K562 (cell line): Measurements from ENCODE around the gene HOXA11. TPM values are rescaled to one million over a fixed set of nuclear protein-coding genes. Genes with fewer than 3 reads are reported as not detected.

Experiments
- ATAC-seq: fragments of 200-7000 bp; cut with Tn5 transposase; 3 replicates; pipeline ENCODE4 v1.9.1; 2020; ENCODE audit warnings: moderate library complexity
- BruUV-seq: library from RNA; stranded (reverse); fragments of 400-500 nt; replicated peaks from 2 replicates; lab custom pipeline; 2021; lab: Mats Ljungman, UMichigan
- CTCF ChIA-PET: fragments of 300-600 bp; formaldehyde crosslinking; extraction: SDS; loops from one replicate; lab custom pipeline; 2021; ENCODE audit warnings: low intra/inter-chr PET ratio; lab: Yijun Ruan, JAX
- POLR2A ChIA-PET: fragments of 300-600, 350-650 bp; sonication (Branson Sonifier 250); formaldehyde crosslinking; extraction: SDS; loops from one replicate; lab custom pipeline; 2021; ENCODE audit warnings: antibody characterized with exemption, inconsistent platforms; lab: Yijun Ruan, JAX
- DNase-seq, 4 experiments: peaks; one replicate each; pipeline versions ENCODE4 v3.0.0 to v3.0.0-alpha.2; 2011 to 2018; ENCODE audit warnings: low spot score in 3 of 4, mixed read lengths in 3 of 4; ENCODE audit errors: extremely low read depth in 1 of 4
- FAIRE-seq: peaks from 2 replicates; lab custom pipeline; 2011; peaks lifted over from hg19 to GRCh38; lab: Jason Lieb, UNC
- H2AFZ ChIP-seq: 2 replicates; pipeline ENCODE4 v1.6.0; 2011; ENCODE audit warnings: low read depth, low read length, control low read depth, inconsistent platforms
- H3K27ac ChIP-seq: fragments of 200-600 bp; 3 replicates; pipeline ENCODE4 v1.8.0; 2011; ENCODE audit warnings: low read depth, mild to moderate bottlenecking, control low read depth, inconsistent platforms, low read length, moderate library complexity, mixed read lengths; ENCODE audit errors: extremely low read depth
- H3K27me3 ChIP-seq, 2 experiments: fragments of 300-600 bp in 1 of 2; 2 replicates in 1 of 2; 3 replicates in 1 of 2; pipeline versions ENCODE4 v1.6.0 to v1.8.0; 2011; ENCODE audit warnings: inconsistent platforms in 2 of 2, low read length in 2 of 2, mild to moderate bottlenecking in 1 of 2, mixed read lengths in 1 of 2, moderate library complexity in 1 of 2; ENCODE audit not compliant: control insufficient read depth in 2 of 2, insufficient read depth in 2 of 2
- H3K36me3 ChIP-seq: fragments of 300-600 bp; 3 replicates; pipeline ENCODE4 v1.8.0; 2011; ENCODE audit warnings: mild to moderate bottlenecking, low read length, inconsistent platforms; ENCODE audit not compliant: control insufficient read depth, insufficient read depth
- H3K4me1 ChIP-seq, 2 experiments: fragments of 200-600 bp in 1 of 2; replicated peaks in 1 of 2; 2 replicates in 1 of 2; 3 replicates in 1 of 2; pipeline versions ENCODE4 v1.5.1 to v1.8.0; 2011; ENCODE audit warnings: inconsistent platforms in 2 of 2, low read length in 2 of 2, mild to moderate bottlenecking in 1 of 2, mixed read lengths in 1 of 2, moderate library complexity in 1 of 2; ENCODE audit not compliant: control insufficient read depth in 2 of 2, insufficient read depth in 2 of 2
- H3K4me2 ChIP-seq: 2 replicates; pipeline ENCODE4 v1.6.1; 2011; ENCODE audit warnings: low read length, control low read depth, inconsistent platforms, mixed read lengths; ENCODE audit not compliant: insufficient read depth
- H3K4me3 ChIP-seq: fragments of 200-600 bp; sonication (generic), shearing (Covaris generic); 2 replicates; pipeline ENCODE4 v1.5.1; 2016; ENCODE audit warnings: control low read depth, inconsistent platforms
- H3K79me2 ChIP-seq: fragments of 200-600 bp; 3 replicates; pipeline ENCODE4 v1.8.0; 2011; ENCODE audit warnings: low read length, inconsistent platforms; ENCODE audit not compliant: control insufficient read depth, insufficient read depth
- H3K9ac ChIP-seq, 2 experiments: 2 replicates each; pipeline versions ENCODE4 v1.6.0 to v1.6.1; 2011; ENCODE audit warnings: low read depth in 2 of 2, low read length in 2 of 2, control low read depth in 1 of 2, inconsistent platforms in 1 of 2, mild to moderate bottlenecking in 1 of 2, mixed read lengths in 1 of 2; ENCODE audit not compliant: insufficient read depth in 1 of 2
- H3K9me1 ChIP-seq: one replicate; pipeline ENCODE4 v1.6.0; 2011; ENCODE audit warnings: inconsistent platforms, mild to moderate bottlenecking, low read length, moderate library complexity; ENCODE audit not compliant: control insufficient read depth, insufficient read depth
- H3K9me3 ChIP-seq: replicated peaks from 2 replicates; pipeline ENCODE4 v1.5.1; 2011; ENCODE audit warnings: low read depth, low read length, inconsistent platforms; ENCODE audit not compliant: control insufficient read depth, insufficient read depth
- H4K20me1 ChIP-seq: replicated peaks from 2 replicates; pipeline ENCODE4 v1.6.1; 2011; ENCODE audit warnings: low read length, inconsistent platforms, mixed read lengths; ENCODE audit not compliant: control insufficient read depth, insufficient read depth
- EHMT2 ChIP-seq: fragments of 450-650 bp; IDR thresholded peaks from 2 replicates; pipeline ENCODE4 v1.6.1; 2018; ENCODE audit warnings: antibody characterized with exemption
- ESRRA ChIP-seq: fragments of 450-650 bp; IDR thresholded peaks from 2 replicates; pipeline ENCODE4 v1.6.1; 2014; ENCODE audit warnings: low read depth, mild to moderate bottlenecking, moderate library complexity, borderline replicate concordance
- GATA2 ChIP-seq: sonication (generic); formaldehyde crosslinking; IDR thresholded peaks from 2 replicates; pipeline ENCODE4 v1.4.0; 2020; ENCODE audit warnings: mild to moderate bottlenecking, missing genetic modification reagents
- MAFG ChIP-seq: fragments of 450-650 bp; conservative IDR thresholded peaks from 2 replicates; pipeline ENCODE4 v1.6.1; 2016; ENCODE audit warnings: missing genetic modification characterization, missing compliant biosample characterization
- STAT5B ChIP-seq: fragments of 250-450 bp; sonication (Bioruptor Pico); IDR thresholded peaks from 2 replicates; pipeline ENCODE4 v1.8.0; 2021; ENCODE audit warnings: mild to moderate bottlenecking, inconsistent platforms
- ZFPM2 ChIP-seq: fragments of 250-450 bp; sonication (Bioruptor Pico); IDR thresholded peaks from 2 replicates; pipeline ENCODE4 v1.5.1; 2022; ENCODE audit warnings: mild to moderate bottlenecking
- ZFX ChIP-seq: sonication (generic); formaldehyde crosslinking; IDR thresholded peaks from 2 replicates; pipeline ENCODE4 v1.8.0; 2022; ENCODE audit warnings: mild to moderate bottlenecking, missing genetic modification reagents, moderate library complexity
- ZNF217 ChIP-seq: sonication (generic); formaldehyde crosslinking; IDR thresholded peaks from 2 replicates; pipeline ENCODE4 v1.8.0; 2022; ENCODE audit warnings: mild to moderate bottlenecking, missing genetic modification reagents
- WGBS: fragments of 100-300 bp; shearing (Covaris generic); methylation state at CpG from one replicate; pipeline ENCODE4 v1.1.6; 2016; ENCODE audit warnings: low coverage, mixed read lengths; ENCODE audit not compliant: insufficient coverage; ENCODE audit errors: missing lambda C conversion rate; 5-methylcytosine and 5-hydroxymethylcytosine counted together
- in situ Hi-C: fragments of 300-500 bp; cut with MboI; formaldehyde crosslinking; loops from 4 replicates; pipeline ENCODE4 v1.15.0; 2018; ENCODE audit warnings: inconsistent platforms, mixed read lengths
- intact Hi-C: fragments of 100-400 bp; cut with micrococcal nuclease; formaldehyde crosslinking; loops from 2 replicates; pipeline ENCODE4 v1.14.2; 2022
- polyA plus RNA-seq, 8 experiments: library from polyadenylated mRNA; depleted of rRNA in 4 of 8; stranded (reverse) in 5 of 8; unstranded in 3 of 8; fragments of >200 nt; fragmentation: Nextera tagmentation in 2 of 8; fragmentation: Illumina TruSeq in 1 of 8; extraction: Ambion mirVana in 2 of 8; extraction: Trizol in 1 of 8; gene quantifications; 2 replicates each; pipeline versions ENCODE4 v1.2.1 to v1.2.3, GENCODE V29; 2011 to 2014; ENCODE audit warnings: inconsistent platforms in 1 of 8, missing spikeins in 1 of 8
- total RNA-seq, 7 experiments: library from RNA; depleted of rRNA in 6 of 7; stranded (reverse); fragments of >200 nt in 6 of 7; fragmentation: Illumina TruSeq in 2 of 7; extraction: Trizol in 2 of 7; gene quantifications; 2 replicates each; pipeline versions ENCODE4 v1.2.1 to v1.2.3, GENCODE V29; 2011 to 2021; ENCODE audit warnings: low replicate concordance in 1 of 7
- TF ChIP-seq, protein P1 (sequence below): IDR thresholded peaks from 2 replicates; pipeline ENCODE4 v1.6.1; 2011; ENCODE audit not compliant: insufficient read length; ENCODE audit errors: extremely low read depth
- TF ChIP-seq, protein P2 (sequence below): fragments of 450-650 bp; formaldehyde crosslinking; IDR thresholded peaks from 2 replicates; pipeline ENCODE4 v1.4.0; 2022; ENCODE audit warnings: mild to moderate bottlenecking, moderate library complexity

The HOXA11 gene
- total and polyA plus RNA-seq, 9 of the 15 experiments (the other 6 are each of a cell fraction or from before 2014, with no cell fraction given): not detected

DNA sequence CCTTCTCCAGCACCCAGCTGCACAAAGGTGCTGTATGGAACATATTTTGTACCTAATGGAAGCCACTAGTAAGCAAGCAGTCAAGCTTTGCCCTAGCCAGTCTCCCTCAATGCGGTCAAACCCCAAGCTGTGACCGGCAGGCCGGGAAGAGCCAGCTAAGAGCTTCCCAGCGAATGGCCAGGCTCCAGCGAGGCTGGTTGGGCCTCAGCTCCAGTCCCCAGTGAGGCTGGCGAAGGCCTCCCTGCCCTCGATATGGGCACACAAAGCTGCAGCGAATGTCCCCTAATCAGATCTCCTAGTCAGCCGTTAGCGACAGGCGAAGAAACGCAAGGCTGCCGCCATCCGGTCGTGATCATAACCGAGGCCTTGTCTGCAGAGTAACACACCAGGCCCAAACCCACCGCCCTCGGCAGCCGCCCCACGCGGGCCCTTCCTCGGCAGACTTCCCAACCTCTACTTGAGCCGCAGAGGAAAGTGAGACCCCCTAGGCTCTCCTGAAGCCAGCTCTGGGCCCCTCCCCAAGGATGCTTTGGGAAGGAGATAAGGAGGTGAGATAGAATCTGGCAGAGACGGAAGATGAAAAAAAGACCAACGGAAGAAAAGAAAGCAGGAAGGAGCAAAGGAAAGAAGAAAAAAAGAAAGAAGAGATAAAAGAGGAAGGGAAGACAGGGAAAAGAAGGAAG is 16.6 kb downstream of the HOXA11 start:
- ATAC-seq: no peak
- no peak overlapping the region for H3K27ac ChIP-seq
- ChIA-PET CTCF (no interaction called here), POLR2A (no interaction called here)
- no peak overlapping the region for H2AFZ ChIP-seq
- intact Hi-C loops (no loop called here), in situ Hi-C loops (loop anchor here (5.0 to 25.0 kb wide), 4 partner anchors 656 to 1281 kb away; no protein-coding TSS in a partner anchor)
- H3K36me3 ChIP-seq: no peaks in the 10 kb centered on the region
- no peak for FAIRE-seq
- no peak overlapping the region for H3K4me3 ChIP-seq
- H3K9ac ChIP-seq: no peak overlapping the region
- H4K20me1 ChIP-seq: no peaks in the 10 kb centered on the region
- no peaks in the 10 kb centered on the region for H3K9me3 ChIP-seq
- DNase-seq: no peak
- H3K9me1 ChIP-seq: no peaks in the 10 kb centered on the region
- H3K79me2 ChIP-seq: no peaks in the 10 kb centered on the region
- H3K4me2 ChIP-seq: no peak overlapping the region
- peaks cover 0 to 13% of the 10 kb centered on the region in 2 experiments; a peak in 2 of 5 replicates for H3K4me1 ChIP-seq
- no TSS peak for BruUV-seq
- WGBS: 9% methylated on average over 20 of the region's 25 CpGs
- H3K27me3 ChIP-seq: peaks cover 33 to 79% of the 10 kb centered on the region in 2 experiments
- no peak for TF ChIP-seq ESRRA
- no peak for TF ChIP-seq GATA2
- no peak for TF ChIP-seq ZFX (CRISPR knock-in tag)
- TF ChIP-seq ZFPM2: no peak
- TF ChIP-seq MAFG: no peak
- no peak for TF ChIP-seq EHMT2
- no peak for TF ChIP-seq STAT5B (CRISPR knock-in tag)
- no peak for TF ChIP-seq ZNF217 (CRISPR knock-in tag)
- TF ChIP-seq, protein P1, sequence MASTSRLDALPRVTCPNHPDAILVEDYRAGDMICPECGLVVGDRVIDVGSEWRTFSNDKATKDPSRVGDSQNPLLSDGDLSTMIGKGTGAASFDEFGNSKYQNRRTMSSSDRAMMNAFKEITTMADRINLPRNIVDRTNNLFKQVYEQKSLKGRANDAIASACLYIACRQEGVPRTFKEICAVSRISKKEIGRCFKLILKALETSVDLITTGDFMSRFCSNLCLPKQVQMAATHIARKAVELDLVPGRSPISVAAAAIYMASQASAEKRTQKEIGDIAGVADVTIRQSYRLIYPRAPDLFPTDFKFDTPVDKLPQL: no peak
- TF ChIP-seq, protein P2, sequence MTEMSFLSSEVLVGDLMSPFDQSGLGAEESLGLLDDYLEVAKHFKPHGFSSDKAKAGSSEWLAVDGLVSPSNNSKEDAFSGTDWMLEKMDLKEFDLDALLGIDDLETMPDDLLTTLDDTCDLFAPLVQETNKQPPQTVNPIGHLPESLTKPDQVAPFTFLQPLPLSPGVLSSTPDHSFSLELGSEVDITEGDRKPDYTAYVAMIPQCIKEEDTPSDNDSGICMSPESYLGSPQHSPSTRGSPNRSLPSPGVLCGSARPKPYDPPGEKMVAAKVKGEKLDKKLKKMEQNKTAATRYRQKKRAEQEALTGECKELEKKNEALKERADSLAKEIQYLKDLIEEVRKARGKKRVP (CRISPR knock-in tag): no peak
